Measurements from ENCODE around the gene RAPGEF6.

Gene RAPGEF6

DNA sequence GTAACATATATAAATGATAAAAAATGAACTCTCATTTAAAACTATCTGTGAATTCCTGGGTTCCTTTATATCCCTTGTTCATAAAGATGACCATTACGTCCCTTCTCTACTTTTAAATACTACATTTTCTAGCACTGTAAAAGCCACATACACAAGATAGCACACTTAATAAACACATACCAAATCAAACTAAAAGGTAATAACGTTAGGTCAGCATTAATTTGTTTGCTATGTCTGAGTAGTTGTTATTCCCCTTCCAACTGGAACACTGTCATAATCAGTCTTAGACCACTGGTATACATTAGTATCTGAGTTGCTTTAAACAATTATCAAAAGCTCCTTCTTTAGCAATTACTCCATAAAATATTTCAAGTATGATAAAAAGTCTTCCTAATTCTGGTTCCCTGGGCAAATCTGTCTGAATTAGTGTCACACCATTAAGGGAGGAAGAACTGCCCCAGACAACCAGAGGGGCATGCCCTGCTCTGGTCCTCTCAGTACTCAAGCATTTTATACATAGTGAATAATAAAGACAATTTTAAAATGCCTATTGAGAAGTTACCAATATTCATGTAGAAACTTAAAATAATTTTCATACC, 98.1 kb downstream of the RAPGEF6 start:
- DNase-seq, result no peak

- DNase-seq, result peak; percentile 30
Observed at GRCh38 chr5:131536211-131536826, 98.7 kb downstream of the RAPGEF6 start.

DNA sequence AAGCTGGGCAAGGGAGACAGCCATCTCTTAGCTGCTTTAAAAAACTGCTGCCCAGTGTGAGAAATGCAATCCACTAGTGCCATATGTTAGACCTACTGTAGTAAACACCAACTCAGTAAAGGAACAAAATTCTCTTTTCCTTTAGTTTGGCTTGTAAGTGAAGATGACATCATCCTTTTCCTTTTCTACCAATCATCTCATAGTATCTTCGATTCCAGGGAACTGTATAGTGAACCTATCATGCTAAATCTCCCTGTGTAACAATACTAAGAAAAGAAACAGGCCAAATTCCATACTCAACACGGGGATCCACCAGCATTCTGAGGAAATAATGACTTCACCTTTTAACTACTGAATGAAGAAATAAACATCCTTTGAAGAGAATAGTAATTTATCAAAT, 100.1 kb downstream of the RAPGEF6 start:
- DNase-seq, result no peak

DNA sequence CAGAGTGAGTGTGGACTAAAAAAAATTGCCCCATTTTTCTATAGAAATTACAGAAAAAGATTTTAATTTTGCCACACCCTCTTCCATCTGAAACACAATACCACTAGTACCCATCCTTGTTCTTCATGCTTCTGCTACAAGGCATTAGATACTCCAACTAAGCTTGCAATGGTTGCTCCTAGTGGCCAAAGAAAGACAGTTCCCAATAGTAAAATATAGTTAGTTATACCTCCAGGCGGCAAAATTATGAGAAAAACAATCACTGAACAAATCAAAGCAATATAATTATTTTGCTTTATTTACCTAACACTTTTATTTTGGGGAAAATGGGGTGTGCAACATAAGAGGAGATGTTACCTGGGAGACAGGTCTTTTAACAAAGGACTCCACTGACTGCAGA, 101.2 kb downstream of the RAPGEF6 start:
- no peak for DNase-seq

- DNase-seq, result peak; percentile 52
Observed at GRCh38 chr5:131532031-131532640, 102.9 kb downstream of the RAPGEF6 start.

GRCh38 chr5:131530706-131531331, 104.2 kb downstream of the RAPGEF6 start:
- no peak for DNase-seq

GRCh38 chr5:131528682-131529081, 106.3 kb downstream of the RAPGEF6 start:
- DNase-seq, result no peak

DNA sequence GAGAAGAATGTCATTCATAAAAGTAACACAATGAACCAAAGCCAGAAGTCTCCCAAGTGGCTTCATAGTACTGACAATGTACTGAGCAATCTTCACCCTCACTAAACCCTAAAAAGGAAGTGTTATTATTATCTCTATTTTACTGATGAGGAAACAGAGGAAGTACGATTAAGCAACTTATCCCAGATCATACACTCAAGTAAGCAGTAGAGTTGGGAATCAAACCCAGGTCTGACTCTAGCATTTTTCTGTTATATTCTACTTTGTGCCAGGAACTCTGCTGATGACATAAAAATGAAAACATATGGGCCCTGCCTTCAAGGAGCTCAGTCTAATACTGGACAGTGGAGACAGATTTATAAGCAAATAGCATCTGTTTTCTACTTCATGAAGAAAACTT, 109.2 kb downstream of the RAPGEF6 start:
- DNase-seq, result no peak

DNA sequence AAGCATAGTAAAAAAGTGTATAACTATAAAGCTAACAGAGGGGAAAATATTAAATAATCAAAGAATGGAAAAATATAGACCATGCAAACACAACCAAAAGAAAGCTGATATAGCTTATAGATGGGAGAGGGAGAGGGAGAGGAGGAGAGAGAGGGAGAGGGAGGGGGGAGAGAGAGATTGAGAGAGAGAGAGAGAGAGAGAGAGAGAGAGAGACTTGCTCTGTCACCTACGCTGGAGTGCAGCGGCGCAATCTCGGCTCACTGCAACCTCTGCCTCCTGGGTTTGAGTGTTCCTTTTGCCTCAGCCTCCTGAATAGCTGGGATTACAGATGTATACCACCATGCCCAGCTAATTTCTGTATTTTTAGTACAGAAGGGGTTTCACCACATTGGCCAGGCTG, 110.6 kb downstream of the RAPGEF6 start:
- DNase-seq, result no peak

DNA sequence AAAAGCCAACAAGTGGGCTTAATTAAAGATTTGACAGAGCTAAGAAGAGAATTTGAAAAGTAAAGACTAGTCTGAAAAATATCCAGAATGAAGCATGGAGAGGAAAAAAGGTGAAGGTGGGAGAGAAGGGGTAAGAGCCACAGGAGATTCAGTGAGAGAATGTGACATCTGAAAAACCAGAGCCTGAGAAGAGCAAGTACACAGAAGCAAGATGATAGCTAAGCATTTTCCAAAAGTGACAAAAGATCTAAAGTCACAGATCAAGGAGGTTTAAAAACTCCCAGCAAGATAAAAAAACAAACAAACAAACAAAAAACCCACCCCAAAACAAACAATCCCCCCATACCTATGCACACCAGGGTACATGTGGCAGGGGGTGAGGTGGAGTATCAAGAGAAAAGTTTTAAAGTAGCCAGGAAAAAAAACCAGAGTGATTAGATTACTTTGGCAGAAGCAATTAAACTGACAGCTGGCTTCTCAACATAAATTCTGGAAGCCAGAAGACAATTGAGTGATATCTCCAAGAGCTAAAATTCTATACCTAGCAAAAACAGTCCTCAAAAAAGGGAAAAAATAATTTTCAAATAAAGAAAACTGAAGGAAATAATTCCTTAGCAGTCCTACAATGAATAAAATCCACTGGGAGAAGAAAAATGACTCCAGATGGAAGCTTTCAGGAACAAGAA, 111.4 kb downstream of the RAPGEF6 start:
- DNase-seq, result no peak

- DNase-seq, result no peak
Observed at GRCh38 chr5:131521252-131521651, 113.8 kb downstream of the RAPGEF6 start.

DNA sequence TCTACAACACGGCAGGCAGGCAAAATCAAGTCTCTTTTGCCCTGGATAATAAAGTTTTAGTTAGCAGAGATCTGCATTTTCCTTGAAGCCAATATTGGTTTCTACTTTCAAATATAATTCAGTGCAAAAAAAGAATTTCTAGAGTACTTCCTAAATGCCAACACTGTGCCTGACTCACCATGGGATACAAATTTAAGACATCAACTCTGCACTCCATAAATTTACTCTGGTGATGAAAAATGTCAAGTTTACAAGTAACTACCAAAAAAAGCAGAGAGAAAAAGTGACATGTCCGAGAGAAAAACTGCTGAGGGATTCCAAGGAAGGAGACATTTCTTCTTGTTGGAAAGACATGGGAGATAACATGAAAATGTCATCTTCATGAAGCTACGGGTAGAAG, 119.7 kb downstream of the RAPGEF6 start:
- no peak for DNase-seq

- DNase-seq, result peak; percentile 63
Observed at GRCh38 chr5:131514316-131515283, 120.4 kb downstream of the RAPGEF6 start.

DNA sequence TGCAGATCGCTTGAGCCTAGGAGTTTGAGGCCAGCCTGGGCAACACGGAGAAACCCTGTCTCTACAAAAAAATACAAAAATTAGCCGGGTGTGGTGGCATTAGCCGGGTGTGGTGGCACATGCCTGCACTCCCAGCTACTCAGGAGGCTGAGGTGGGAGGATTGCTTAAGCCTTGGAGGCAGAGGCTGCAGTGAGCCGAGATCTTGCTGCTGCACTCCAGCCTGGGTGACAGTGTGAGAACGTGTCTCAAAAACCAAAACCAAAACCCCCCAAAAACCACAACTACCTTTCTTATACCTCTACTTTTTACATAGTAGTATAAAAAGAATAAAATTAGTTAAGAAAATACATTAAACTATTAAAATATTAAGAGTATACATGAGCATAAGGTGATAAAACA, 121.2 kb downstream of the RAPGEF6 start:
- DNase-seq, result peak; percentile 35

DNA sequence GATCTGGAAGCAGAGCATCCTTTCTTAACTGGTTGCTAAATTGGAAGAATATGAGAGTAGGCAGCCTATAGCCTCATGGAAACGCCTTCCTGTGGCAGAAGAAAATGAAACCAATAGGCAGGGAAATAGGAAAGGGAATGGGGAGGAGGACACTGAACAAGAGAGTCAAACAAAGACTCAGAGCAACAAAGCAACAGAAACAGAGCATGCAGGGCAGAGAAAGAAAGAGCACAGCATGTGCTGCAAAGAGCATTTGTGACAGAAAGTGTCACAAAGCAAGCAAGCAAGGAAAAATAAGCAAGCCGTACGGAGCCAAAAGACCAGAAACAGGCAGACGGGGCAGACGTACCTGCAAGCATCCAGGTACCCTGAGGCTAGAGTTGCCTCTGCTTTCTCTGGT, 123.1 kb downstream of the RAPGEF6 start:
- DNase-seq, result no peak

GRCh38 chr5:131509801-131510200, 125.2 kb downstream of the RAPGEF6 start:
- no peak for DNase-seq

DNA sequence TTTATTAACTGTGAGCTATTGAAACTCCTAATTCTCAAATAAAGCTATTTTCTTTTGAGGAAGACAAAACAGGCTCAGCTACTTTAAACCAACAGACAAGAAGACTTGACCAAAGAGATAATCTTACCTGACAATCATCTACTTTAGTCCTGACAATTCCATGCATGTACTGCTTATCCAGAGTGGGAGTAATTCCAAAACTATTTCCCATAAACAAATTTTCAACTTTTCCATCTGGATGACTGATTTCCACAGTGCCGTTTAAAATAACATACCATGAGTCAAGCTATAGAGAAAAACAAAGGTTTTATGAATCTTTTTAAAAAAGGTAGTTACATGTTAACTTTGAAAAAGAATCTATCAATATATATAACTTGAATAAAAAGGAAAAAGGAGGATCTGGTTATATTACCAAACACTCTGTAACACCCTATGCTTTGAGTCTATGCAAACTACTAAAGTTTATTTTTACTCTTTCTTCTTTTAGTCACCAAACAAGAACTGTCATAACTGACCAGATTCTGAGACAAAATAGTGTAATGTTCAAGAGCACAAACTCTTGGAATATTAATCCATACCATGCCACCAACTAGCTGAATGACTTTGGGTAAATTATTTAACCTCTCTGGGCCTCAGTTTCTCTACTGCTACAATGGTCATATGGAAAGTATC, 129.7 kb downstream of the RAPGEF6 start:
- no peak for DNase-seq

DNA sequence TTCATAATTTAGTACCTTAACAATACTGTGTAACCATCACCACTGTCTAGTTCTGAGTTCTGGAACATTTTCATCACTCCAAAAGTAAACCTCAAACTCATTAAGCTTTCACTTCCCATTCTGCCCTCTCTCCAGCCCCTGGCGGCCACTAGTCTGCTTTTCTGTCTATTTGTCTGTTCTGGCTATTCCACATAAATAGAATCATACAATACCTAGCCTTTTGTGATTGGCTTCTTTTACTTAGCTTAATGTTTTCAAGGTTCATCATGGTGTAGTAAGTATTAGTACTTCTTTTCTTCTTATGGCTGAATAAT, 138.7 kb downstream of the RAPGEF6 start:
- DNase-seq, result no peak

- DNase-seq, result no peak
Observed at GRCh38 chr5:131495536-131496399, 139.3 kb downstream of the RAPGEF6 start.

DNA sequence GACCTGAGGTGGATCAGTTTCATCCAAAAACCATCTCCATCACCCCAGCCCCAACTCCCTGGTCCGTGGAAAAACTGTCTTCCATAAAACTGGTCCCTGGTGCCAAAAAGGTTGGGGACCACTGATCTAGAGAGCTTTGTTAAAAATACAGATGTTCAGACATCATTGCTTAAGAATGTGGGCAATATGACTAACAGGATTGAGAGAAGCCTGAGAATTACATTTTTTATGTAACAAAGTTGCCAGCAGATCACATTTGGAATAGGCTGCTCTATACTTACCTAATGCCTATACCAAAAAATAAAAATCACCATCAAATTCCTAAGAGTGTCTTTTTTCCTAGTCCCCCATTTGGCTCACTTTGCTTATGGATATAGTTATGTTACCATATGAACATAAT, 143.3 kb downstream of the RAPGEF6 start:
- DNase-seq, result no peak

DNA sequence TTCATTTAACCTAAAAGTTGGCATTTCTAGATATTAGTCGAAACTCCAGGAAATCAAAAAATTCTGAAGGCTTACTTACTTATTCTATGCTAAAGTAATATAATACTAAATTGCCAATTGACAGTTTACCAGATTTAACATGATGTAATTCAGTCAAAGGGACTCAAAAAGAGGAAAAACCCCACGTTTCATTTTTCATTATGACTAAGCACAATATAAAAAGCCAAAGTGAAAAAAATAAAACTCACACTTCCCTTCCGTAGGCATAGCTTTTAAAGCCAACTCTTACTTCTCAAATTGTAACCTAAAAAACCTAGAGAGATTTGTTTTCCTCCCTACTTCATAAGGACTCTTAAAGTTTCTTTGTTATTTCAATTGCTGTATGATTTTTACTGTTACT, 146.6 kb downstream of the RAPGEF6 start:
- DNase-seq, result peak; percentile 73
